ENCODE measurements around the gene YY1AP1. TPM values are rescaled to one million over a fixed set of nuclear protein-coding genes. Genes with fewer than 3 reads are reported as not detected.
A peak's percentile ranks its signal among the peaks of the same experiment; 100 is the strongest.

Gene YY1AP1, protein sequence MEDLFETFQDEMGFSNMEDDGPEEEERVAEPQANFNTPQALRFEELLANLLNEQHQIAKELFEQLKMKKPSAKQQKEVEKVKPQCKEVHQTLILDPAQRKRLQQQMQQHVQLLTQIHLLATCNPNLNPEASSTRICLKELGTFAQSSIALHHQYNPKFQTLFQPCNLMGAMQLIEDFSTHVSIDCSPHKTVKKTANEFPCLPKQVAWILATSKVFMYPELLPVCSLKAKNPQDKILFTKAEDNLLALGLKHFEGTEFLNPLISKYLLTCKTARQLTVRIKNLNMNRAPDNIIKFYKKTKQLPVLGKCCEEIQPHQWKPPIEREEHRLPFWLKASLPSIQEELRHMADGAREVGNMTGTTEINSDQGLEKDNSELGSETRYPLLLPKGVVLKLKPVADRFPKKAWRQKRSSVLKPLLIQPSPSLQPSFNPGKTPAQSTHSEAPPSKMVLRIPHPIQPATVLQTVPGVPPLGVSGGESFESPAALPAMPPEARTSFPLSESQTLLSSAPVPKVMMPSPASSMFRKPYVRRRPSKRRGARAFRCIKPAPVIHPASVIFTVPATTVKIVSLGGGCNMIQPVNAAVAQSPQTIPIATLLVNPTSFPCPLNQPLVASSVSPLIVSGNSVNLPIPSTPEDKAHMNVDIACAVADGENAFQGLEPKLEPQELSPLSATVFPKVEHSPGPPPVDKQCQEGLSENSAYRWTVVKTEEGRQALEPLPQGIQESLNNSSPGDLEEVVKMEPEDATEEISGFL
- 57.5 and 62.0 TPM in 2 replicates for total RNA-seq (2021)
- long read RNA-seq, transcript YY1AP1-209 (10 exons, 2,555 nt) = minor isoform, 9 of 196 reads
- long read RNA-seq, transcript YY1AP1-201 (11 exons, 2,626 nt) = minor isoform, 14 of 196 reads
- long read RNA-seq, transcript YY1AP1-205 (11 exons, 2,663 nt) = major isoform, 44 of 196 reads
- long read RNA-seq, transcript YY1AP1-212 (11 exons, 2,654 nt) = minor isoform, 32 of 196 reads
- long read RNA-seq, partial matches to known transcripts = 16 of 196 reads
- long read RNA-seq, other reads (novel, unspliced or antisense) = 64 of 196 reads

DNA sequence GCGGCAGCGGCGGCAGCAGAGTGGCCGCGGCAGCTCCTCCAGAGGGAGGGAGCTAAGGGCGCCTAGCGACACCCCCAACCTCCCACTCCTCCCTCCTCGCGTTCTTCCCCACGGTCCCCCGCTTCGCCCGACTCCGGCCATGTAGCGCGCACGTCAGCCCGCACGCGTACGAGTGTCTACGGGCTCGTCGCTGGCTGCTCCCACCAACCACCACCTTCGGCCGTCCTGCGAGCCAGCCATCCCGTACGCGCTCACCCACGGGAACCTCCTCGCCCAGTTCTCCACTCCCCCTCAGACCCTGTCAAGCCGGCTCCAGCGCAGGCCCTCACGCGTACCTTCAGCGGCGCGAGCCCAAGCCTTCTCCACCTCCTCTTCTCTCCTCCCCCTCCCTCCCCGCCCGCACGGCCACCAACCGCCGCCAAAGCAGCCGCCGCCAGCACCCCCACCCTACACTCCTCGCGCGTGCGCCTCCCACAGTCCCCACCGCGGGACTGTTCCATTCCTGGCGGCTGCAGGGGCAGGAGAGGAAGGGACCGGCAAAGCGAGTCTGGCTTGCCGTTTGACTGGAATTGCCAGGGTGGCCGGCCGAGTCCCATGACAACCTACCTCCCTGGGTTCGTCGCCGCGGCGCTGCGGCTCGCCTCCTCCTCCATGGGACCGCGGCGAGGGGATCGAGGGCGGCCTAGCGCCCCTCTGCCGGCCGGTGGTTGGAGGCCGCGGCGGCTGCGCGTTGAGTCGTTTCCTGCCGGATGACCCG lies at the start of gene YY1AP1:
TSS of gene YY1AP1 (minus strand) at position 451 of the 757 bp plus-strand sequence. CDS start 8,338 bp downstream, outside the sequence.
- Histone ChIP-seq H2BK120ac (ENCODE audit: low read depth, low read length, poor library complexity, severe bottlenecking) (no peak within 1 kb of the TSS), H3K56ac (ENCODE audit: insufficient read length, low read depth, low read length) (no peak within 1 kb of the TSS), H3K23ac (ENCODE audit: insufficient read length, low read depth, low read length) (no peak within 1 kb of the TSS), H3K4ac (ENCODE audit: low read depth, low read length) (no peak within 1 kb of the TSS), H2AK5ac (ENCODE audit: insufficient read length, low read length) (no peak within 1 kb of the TSS), H3K79me1 (ENCODE audit: insufficient read depth, low read depth, low read length, poor library complexity, severe bottlenecking) (peaks cover 1% of the 10 kb centered on the region), H3K4me2 (ENCODE audit: insufficient read depth, insufficient read length, low read length) (peak within 1 kb of the TSS; percentile 62), H2BK5ac (ENCODE audit: insufficient read length, low read length) (no peak within 1 kb of the TSS), H3K14ac (ENCODE audit: insufficient read depth, low read length) (peak within 1 kb of the TSS; percentile 99), H3K79me2 (ENCODE audit: insufficient read depth, low read length) (peaks cover 32% of the 10 kb centered on the region; the same call in 1 of the 2 replicates), H3K23me2 (ENCODE audit: insufficient read length, low read depth, low read length, poor library complexity, severe bottlenecking) (no peaks in the 10 kb centered on the region), H4K91ac (ENCODE audit: insufficient read length, low read depth, low read length) (no peak within 1 kb of the TSS), H3K27me3 (ENCODE audit: insufficient read depth, low read length) (no peaks in the 10 kb centered on the region), H4K8ac (replicated peaks; ENCODE audit: insufficient read length, low read depth, low read length) (no peak within 1 kb of the TSS), H3K9me3 (ENCODE audit: control insufficient read depth, low read depth, low read length) (no peaks in the 10 kb centered on the region), H4K5ac (ENCODE audit: insufficient read length, low read depth, low read length) (no peak within 1 kb of the TSS), H4K20me1 (ENCODE audit: control insufficient read depth, insufficient read depth, insufficient read length) (no peaks in the 10 kb centered on the region), H3T11ph (ENCODE audit: low read length) (no peak within 1 kb of the TSS), H2BK20ac (ENCODE audit: low read depth, low read length, poor library complexity, severe bottlenecking) (no peak within 1 kb of the TSS), H3K18ac (ENCODE audit: insufficient read length, low read depth, low read length) (peak within 1 kb of the TSS; percentile 99), H3K4me1 (ENCODE audit: insufficient read depth, low read length) (no peaks in the 10 kb centered on the region; the same call in 1 of the 2 replicates), H3K9ac (ENCODE audit: extremely low read depth, insufficient read length, low read length) (peak within 1 kb of the TSS; percentile 90), H2BK12ac (ENCODE audit: insufficient read length, low read depth, low read length) (no peak within 1 kb of the TSS), H3K27ac (ENCODE audit: insufficient read length, low read depth, low read length) (peak within 1 kb of the TSS; percentile 13), H2AFZ (ENCODE audit: low read length) (no peak within 1 kb of the TSS), H2BK15ac (ENCODE audit: low read depth, low read length) (no peak within 1 kb of the TSS)
- peak; percentile 82 for DNase-seq
- H3K36me3 Mint-ChIP-seq (ENCODE audit: insufficient read depth in 1 of 3, low read depth in 3 of 3) = peaks cover 35 to 52% (median 50%) of the 10 kb centered on the region in 3 experiments
- H3K27ac Mint-ChIP-seq = peak within 1 kb of the TSS; percentile 96 to 97 (median 97)
- no CpG with 5 or more reads among the region's 81 CpGs for WGBS (ENCODE audit: extremely low coverage, insufficient read length, low lambda C conversion rate)
- TF ChIP-seq, protein P1, sequence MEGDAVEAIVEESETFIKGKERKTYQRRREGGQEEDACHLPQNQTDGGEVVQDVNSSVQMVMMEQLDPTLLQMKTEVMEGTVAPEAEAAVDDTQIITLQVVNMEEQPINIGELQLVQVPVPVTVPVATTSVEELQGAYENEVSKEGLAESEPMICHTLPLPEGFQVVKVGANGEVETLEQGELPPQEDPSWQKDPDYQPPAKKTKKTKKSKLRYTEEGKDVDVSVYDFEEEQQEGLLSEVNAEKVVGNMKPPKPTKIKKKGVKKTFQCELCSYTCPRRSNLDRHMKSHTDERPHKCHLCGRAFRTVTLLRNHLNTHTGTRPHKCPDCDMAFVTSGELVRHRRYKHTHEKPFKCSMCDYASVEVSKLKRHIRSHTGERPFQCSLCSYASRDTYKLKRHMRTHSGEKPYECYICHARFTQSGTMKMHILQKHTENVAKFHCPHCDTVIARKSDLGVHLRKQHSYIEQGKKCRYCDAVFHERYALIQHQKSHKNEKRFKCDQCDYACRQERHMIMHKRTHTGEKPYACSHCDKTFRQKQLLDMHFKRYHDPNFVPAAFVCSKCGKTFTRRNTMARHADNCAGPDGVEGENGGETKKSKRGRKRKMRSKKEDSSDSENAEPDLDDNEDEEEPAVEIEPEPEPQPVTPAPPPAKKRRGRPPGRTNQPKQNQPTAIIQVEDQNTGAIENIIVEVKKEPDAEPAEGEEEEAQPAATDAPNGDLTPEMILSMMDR (conservative IDR thresholded peaks at IDR 0.05) = 0 out of 3 replicates have a peak, but pooled peaks have one; percentile 12
- H3K27me3 Mint-ChIP-seq (ENCODE audit: low read depth) = no peaks in the 10 kb centered on the region
- H3K4me3 Mint-ChIP-seq = peak within 1 kb of the TSS; percentile 97 to 99
- peaks cover 8 to 20% of the 10 kb centered on the region in 2 experiments; a peak in 4 of 5 replicates for H3K9me3 Mint-ChIP-seq
- H3K4me1 Mint-ChIP-seq = peaks cover 22 to 26% of the 10 kb centered on the region in 2 experiments

Data from H9 (cell line).